Measurements from ENCODE around the gene PHETA1. TPM values are rescaled to one million over a fixed set of nuclear protein-coding genes. Genes with fewer than 3 reads are reported as not detected.

PHETA1 gene
- total and polyA plus RNA-seq, 2 of the 13 experiments (the other 11 are each of a cell fraction or from before 2014, with no cell fraction given), result 11.3 to 20.8 TPM

DNA sequence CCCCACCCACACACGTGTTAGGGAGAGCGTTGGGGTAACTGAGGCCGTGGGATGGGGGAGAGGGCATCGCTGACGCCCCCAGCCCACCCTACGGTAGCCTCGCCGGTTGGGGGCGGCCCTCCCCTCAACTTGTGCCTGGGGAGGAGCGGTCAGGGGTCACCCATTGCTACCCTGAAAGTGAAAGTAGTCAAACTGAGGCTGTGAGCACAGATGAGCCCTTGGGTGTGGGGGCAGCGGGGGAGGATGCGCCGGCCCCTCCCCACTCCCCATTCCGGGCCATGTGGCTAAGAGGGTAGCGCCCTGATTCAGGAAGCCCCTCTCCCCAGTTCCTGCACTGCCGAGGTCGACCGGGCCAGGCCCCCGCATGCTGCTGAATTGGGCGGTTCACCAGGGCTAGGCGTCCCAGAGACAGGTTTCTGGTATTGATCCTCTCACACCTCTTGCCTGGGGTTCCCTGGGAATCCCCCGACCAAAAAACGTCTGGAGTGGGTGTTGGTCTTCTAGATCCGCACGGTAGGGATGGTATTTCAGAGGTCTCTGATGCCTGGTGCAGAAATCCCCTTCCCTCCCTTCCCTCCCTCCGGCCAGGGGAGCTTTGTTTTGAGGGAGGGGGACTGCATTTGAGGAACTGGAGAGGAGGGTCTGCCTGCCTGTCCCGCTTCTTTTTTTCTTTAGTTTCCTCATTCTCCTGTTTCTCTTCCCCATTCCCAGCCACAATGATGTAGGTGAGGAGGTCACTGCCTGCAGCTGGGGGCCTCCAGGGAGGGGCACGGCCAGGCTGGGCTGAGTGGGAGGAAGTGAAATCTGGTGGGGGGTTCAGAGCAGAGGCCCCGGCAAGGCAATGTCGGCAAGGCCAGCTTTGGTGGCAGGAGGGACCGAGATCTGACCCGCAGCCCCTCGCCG lies 37.8 kb upstream of the PHETA1 start (continued):
- TF ChIP-seq ZMYM4 (CRISPR knock-in tag; IDR thresholded peaks at IDR 0.05) (no peak), ZNF335 (CRISPR knock-in tag; IDR thresholded peaks at IDR 0.05) (no peak), ZFP90 (CRISPR knock-in tag; IDR thresholded peaks at IDR 0.05; ENCODE audit: borderline replicate concordance) (peak; percentile 64; the same call in 1 of the 2 replicates), KLF12 (CRISPR knock-in tag; IDR thresholded peaks at IDR 0.05; ENCODE audit: borderline replicate concordance) (0 out of 2 replicates have a peak, but pooled peaks have one; percentile 43), ZNF225 (CRISPR knock-in tag; IDR thresholded peaks at IDR 0.05) (no peak), MYC (CRISPR knock-in tag; IDR thresholded peaks at IDR 0.05; ENCODE audit: borderline replicate concordance) (peak; percentile 49; the same call in 1 of the 2 replicates), ZNF605 (CRISPR knock-in tag; IDR thresholded peaks at IDR 0.05) (peak; percentile 34; the same call in 1 of the 2 replicates), SRSF4 (IDR thresholded peaks at IDR 0.05; ENCODE audit: low read depth, low read length, poor library complexity, severe bottlenecking) (no peak), HNRNPH1 (optimal IDR thresholded peaks at IDR 0.05; ENCODE audit: low read depth, low read length) (no peak), ZFP1 (CRISPR knock-in tag; IDR thresholded peaks at IDR 0.05) (no peak), RFX3 (CRISPR knock-in tag; IDR thresholded peaks at IDR 0.05) (no peak), ZBTB39 (CRISPR knock-in tag; IDR thresholded peaks at IDR 0.05) (no peak), ZNF788 (CRISPR knock-in tag; IDR thresholded peaks at IDR 0.05; ENCODE audit: borderline replicate concordance) (0 out of 2 replicates have a peak, but pooled peaks have one; percentile 7), ZNF333 (CRISPR knock-in tag; IDR thresholded peaks at IDR 0.05; ENCODE audit: borderline replicate concordance) (no peak), AGO2 (optimal IDR thresholded peaks at IDR 0.05; ENCODE audit: low read depth, low read length) (no peak), LCORL (IDR thresholded peaks at IDR 0.05) (no peak), LCORL (CRISPR knock-in tag; IDR thresholded peaks at IDR 0.05) (no peak), RFXAP (CRISPR knock-in tag; IDR thresholded peaks at IDR 0.05; ENCODE audit: borderline replicate concordance) (0 out of 2 replicates have a peak, but pooled peaks have one; percentile 53), ELF1 (CRISPR knock-in tag; IDR thresholded peaks at IDR 0.05) (no peak), YEATS4 (CRISPR knock-in tag; IDR thresholded peaks at IDR 0.05; ENCODE audit: borderline replicate concordance) (0 out of 2 replicates have a peak, but pooled peaks have one; percentile 28), YEATS2 (CRISPR knock-in tag; IDR thresholded peaks at IDR 0.05; ENCODE audit: borderline replicate concordance) (no peak), ZNF232 (CRISPR knock-in tag; IDR thresholded peaks at IDR 0.05; ENCODE audit: borderline replicate concordance) (no peak), RAD21 (CRISPR knock-in tag; IDR thresholded peaks at IDR 0.05) (no peak), ZNF740 (CRISPR knock-in tag; IDR thresholded peaks at IDR 0.05) (no peak), ZMAT5 (CRISPR knock-in tag; IDR thresholded peaks at IDR 0.05; ENCODE audit: borderline replicate concordance, low read depth) (no peak), ZNF891 (CRISPR knock-in tag; IDR thresholded peaks at IDR 0.05) (0 out of 2 replicates have a peak, but pooled peaks have one; percentile 49), ZNF546 (CRISPR knock-in tag; conservative IDR thresholded peaks at IDR 0.05) (0 out of 2 replicates have a peak, but pooled peaks have one; percentile 47)
- TF ChIP-seq, protein P1, sequence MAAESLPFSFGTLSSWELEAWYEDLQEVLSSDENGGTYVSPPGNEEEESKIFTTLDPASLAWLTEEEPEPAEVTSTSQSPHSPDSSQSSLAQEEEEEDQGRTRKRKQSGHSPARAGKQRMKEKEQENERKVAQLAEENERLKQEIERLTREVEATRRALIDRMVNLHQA (CRISPR knock-in tag; IDR thresholded peaks at IDR 0.05), result no peak
